ENCODE data around the gene CREBBP.
A peak's percentile ranks its signal among the peaks of the same experiment; 100 is the strongest.

CREBBP gene

DNA sequence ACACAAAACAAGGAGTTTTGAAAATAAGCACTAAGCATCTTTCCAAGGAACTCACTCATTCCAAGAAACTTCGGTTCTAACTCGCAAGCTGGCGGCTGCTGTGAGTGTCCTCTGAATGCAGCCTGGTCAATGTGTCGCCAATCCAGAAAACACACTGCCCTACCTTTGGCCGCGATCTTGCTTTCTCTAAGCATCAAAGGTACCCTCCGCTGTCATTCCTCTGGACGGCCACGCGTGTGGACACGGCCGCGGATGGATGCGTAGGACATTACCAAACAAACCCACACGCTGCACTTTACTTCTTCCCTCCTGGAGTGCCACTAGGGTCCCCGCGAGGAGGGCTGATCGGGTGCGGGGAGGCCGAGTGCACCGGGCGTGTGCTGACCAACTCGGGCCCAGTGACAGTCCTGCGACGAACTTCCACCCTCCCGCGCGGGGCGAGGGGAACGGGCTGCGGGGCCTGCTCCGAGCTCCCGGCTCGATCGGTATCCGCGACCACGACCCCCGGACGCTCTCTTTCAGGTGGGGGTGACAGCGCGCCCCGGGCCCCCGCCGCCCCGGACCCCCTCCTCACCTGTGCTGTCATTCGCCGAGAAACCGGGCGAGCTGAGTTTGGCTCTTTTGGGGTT, 1.1 kb downstream of the CREBBP start:
- DNase-seq: no peak

DNA sequence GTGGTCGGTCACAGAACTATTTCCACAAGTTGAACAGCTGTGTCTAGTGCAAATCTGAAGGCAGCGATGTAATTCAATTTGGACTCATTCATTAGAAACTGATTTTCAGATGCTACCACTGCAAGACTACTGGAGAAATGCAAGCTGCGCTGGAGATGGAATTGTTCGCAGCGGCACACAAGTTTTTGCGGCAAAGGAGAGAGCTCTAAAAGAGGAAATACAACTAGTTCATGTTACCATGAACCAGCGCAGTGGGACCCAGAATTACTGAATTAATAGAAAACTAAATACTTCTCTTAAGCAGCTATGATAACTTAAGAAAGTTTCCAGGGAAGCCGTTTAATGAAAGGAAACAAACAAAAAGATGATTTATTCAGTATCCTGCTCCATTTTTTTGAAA, 1.9 kb downstream of the CREBBP start:
- DNase-seq: no peak

DNA sequence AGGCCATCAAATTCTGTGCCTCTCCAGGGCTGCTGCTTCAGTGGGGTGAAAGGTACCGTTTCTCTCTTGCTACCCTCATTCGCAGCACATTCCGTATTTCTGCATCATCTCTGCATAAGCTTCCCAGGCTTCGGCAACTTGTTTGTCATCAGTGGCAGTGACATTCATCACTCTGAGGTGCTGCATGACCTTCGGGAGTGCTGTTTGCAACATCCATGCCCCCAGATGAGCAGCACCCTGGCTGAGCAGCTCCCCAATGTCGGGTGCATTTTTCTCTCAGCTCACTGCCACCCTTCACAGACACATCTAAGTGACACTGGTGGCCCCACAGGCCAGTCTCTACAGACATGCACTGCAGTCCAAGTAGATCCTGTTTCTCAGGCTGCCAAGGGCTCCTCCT, 3.8 kb downstream of the CREBBP start:
- no peak for DNase-seq

DNA sequence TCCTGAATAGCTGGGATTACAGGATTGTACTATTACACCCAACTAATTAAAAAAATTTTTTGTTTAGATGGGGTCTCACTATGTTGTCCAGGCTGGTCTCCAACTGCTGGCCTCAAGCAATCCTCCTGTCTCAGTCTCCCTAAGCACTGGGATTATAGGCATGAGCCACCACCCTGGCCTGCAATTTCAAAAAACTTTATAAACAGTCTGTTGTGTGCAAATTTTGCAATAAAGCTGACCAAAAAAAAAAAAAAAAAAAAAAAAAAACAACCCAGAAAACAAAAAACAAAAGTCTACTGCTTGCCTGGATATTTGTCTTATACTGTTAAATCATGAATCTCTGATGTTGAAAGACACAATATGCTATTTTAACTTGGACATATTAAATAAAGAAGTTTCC, 4.4 kb downstream of the CREBBP start:
- DNase-seq: no peak

DNA sequence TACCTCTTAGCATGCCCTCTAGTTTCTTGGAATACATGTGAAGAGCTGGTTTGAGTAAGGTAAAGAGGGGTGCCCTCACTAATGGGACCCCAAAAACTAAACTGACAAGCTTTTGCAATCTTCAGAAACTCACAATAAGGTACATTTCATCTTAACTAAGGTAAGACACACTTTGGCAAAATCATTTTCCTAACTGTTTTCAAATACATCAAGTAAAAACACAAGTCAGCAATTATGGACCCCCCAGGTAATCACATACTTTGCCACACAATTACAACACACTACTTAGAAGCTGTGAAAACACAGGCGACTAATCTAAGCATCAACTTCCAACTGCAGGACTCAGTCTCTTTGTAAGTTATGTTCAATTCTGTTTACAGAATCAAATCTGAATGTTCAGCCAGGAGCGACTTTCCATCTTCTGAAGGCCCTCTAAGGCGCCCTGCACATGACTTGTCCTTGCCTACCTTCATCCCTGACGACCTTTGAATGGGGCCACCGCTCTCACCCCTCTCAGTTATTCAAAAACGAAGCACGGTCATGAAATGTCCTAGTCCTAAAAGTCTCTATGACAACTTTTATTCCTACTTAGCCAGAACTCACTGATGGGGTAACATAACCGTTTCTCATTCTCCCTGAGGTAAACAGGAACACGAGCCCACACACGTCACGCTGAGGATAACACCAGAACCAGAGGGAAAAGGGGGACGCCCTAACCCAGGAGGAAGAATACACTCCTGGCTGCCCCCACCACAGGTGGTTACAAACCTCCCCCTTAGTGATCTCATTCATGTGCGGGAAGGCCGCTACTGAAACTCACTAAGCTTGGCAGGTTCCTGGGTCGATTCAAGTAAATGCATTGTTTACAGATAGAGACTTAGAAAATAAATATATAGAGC, 5.5 kb downstream of the CREBBP start:
- DNase-seq: no peak

DNA sequence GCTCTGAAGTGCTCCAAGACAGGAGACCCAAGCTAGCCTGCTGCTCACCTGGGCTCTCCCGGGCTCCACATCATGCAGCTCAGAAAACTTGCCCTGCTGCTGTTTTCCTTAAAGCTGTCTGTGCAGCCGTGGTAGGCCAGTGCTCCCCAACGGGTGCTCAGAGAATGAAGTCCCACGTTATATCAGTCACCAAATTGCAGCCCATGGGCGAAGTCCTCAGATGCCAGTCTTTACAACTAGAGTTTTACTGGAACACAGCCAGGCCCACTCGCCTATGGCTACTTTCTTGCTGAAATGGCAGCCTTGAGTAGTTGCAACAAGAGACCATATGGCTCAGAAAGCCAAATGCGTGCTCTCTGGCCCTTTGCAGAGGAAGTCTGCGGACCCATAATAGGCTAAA, 6.3 kb downstream of the CREBBP start:
- no peak for DNase-seq

DNA sequence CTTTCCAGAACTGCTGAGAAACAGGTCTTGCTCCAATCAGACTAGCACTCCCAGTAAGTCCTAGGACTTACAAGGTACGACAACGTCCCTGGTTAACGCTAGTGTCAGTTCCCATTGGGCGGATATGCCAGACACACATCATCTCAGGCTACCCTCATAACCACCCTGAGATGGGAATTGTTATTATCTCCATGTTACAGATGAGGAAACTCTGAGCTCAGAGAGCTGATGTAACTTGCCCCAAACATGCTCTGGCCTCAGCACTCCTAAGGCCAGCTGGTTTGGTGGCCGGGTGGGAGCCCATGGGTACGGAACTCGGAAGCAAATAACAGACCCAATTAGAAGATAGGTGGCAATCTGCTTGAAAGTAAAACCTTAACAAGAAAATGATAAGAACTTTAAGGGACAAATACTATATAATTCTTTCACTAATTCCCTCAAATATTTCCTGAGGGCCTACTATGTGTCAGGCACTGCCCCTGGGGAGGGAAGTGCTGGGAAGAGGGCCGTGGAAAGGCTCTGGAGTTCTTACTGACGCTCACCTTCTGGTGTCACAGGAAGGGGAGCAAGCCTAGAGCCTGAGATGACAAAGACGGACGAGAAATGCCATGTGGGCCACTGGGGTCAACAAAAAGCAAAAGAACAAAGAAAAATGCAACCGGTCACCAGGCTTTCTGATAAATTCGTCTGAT, 6.9 kb downstream of the CREBBP start:
- no peak for DNase-seq

DNA sequence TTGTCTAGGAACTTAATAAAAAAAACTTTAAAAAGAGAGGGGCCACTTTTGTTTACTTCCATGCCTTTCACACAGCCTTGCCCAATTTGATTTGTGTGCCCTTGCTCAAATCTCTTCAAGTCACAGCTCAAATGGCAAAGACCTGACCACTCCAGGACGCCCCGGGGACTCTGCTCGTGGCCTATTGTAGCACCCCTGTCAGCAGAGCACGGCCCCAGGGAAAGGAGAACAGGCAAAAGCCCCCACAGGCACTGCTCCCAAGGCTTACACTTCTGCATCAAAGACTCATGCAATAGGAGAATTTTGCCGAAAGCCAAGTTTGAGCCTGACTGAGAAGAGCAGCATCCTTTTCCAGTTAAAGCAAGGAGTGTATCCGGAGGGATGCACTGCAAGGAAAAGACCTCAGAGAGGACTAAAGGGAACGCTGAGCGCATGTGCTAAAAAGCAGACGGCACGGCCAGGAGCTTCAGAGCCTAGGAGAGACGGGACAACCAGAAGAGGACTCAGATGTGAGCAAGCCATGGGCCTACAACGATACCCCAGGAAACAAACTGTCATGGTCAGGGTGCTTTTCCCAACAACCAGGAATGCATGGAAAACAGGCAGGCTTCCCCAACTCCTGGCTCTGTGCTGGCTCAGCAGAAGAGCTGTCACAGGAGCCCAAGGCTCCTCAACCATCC, 8.2 kb downstream of the CREBBP start:
- DNase-seq: no peak

DNA sequence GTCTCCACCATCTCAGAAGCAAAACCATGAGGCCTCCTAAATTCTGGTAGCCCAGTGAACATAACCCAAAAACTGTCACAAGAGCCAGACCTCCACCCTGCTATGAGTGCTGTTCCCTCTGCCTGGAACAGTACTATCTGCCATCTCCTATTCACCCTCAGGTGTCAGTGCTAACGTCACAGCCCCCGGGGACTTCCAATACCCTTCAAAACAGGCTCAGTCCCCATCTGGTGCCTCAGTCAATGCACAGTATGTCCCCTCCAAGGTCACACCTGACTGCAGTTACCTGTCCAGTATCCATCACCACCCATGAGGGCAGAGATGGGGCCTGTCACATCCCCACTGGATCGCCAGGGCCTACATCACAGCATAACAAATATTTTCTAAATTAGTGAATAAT, 11.5 kb downstream of the CREBBP start:
- no peak for DNase-seq

DNA sequence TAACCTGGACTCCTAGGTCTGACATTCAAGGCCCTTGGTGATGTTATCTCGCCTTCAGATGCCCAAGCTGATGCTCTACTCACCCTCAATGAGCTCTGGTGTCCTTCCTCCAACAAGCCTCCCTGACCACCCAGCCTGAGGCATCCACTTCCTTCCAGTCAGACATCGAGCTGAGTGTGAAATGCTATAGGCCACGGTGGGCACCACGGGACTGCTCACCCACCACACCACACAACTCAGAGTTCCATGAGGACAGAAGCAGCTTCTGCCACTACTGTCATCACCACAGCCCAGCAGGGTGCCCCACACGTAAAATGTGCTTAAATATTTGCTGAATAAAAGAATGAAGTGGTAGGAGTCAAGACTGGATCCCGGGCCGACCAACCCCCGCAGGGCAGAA, 12.0 kb downstream of the CREBBP start:
- no peak for DNase-seq

DNA sequence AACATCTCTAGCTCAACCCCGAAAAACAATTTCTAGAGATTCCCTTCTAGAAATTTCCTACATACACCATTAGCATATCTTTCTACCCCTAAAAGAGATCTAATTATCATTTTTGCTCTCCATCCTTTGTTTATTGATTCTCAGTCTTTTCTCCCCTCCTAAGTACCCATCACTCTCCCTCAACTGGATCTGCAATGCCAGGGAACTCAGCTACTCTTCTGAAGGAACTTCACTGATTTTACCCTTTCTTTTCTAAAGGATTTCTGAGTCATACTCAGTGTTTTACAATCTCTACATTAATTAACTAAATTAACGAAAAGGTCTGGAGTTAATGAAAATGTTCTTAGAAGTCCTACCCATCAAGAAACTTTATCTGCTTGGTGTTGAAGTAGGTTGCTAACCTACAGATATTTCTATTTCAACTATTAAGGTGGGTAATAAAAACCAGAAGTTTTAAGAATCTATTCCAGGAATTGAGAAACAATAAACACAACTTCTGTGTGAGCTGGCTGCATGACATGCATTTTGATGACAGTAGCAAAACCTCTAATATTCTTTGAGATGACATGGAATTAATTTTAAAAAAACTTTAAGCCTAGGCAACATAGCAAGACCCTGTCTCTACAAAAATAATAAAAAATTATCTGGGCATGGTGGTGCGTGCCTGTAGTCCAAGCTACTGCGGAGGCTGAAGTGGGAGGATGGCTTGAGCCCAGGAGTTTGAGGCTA, 13.6 kb downstream of the CREBBP start:
- no peak for DNase-seq

DNA sequence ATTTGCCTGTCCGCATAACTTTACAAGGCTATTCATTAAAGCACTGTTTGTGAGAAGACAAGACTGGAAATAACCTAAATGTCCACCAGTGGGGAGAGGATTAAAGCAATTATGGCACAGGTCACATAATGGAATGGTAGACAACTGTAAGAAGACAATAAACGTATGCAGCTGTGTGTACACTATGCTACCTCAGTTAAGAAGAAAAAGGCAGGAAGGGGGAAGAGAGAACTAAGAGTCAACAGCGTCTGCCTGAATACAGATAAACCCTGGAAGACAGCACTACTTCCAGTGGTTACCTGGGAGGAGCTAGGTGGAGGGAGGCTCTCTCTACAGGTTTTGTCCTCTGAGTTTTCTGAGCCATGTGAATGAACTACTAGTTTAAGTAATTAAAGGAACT, 15.3 kb downstream of the CREBBP start:
- DNase-seq: no peak

DNA sequence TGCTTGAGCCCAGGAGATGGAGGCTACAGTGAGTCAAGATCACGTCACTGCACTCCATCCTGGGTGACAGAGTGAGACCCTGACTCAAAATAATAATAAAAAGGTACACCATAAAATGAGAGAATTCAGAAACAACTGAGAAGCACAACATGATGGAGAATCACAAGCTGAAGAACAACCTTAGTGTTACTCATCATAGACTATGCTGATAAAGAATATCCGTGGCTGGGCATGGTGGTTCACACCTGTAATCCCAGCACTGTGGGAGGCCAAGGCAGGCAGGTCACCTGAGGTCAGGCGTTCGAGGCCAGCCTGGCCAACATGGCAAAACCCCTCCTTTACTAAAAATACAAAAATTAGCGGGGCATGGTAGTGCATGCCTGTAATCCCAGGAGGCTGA, 16.0 kb downstream of the CREBBP start:
- no peak for DNase-seq

DNA sequence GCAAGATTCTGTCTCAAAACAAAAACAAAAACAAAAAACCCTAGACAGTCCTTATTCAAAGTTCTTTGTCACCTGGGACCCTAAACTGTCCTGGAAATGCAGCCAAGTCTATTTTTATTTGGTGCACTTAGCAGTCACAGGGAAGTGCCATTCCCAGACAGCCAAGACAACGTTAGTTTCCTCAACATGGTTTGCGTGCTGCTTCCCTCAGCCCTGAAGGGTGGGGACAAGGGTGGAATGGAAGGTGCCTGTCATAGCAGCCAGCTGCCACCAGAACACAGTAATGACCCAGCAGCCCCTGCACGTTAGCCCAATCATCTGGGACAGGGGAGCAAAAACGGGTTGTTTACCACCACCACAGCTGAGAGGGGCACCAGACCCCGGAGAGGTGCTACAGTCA, 16.9 kb downstream of the CREBBP start:
- no peak for DNase-seq

DNA sequence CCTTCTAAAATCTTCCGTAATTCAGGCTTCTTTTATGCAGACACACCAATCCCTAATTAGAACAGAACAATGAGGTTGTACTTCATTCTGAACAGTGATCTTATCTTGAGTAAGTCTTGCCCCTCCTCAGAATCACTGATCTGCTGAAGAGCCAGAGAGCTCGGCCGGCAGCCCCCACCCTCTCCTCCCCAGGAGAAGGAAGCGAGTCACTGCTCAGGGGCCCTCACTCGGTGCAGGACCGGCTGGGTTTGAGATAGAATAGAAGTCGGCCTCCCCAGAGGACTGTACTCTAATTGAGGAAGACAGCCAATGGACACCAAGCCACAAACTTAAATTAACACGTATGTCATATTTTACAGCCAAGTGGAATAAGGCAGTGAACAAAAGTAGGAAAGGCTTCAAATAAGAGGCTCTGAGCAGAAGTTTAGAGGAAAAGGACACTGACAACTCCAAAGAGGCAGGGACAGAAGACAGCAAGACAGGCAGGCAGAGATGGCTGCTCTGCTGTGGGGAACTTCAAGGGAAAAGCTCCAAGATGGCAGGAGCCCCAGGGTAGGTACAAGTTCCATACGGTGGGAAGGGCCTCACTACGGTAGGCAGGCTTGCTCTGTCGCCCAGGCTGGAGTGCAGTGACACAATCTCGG, 18.6 kb downstream of the CREBBP start:
- peak; percentile 9 for DNase-seq

DNA sequence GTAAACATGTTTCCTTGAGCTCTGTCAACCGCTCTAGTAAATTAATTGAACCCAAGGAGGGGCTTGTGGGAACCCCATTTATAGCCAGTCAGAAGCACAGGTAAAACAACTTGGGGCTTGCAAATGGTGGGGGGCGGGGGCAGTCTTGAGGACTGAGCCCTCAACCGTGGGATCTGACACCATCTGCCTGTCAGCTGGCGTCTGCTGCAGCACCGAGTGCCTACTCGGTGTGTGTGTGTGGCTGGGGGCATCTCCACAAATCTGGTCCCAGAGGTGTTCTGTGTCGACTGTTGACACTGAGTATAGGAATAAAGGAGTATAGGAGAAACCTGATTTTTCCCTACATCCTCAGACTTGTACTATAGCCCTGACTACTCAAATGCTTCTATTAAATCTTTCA, 20.6 kb downstream of the CREBBP start:
- DNase-seq: no peak

DNA sequence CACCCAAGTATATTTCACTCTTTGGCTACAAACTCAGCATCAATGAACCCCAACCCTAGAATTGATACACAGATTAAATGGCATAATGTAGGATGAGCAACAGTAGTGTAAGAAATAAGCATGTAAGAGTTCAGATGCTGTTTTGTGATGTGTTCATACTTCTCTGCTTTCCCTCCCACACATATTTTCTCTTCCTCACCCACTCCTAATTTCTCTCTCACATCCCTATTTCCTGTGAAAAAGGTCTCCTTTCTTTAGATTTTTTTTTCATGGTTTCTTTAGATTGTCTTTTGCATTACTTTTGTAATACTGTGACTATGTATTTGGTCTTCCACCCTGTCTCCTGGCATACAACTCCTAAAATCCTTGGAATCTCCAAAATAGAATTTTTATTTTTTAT, 21.7 kb downstream of the CREBBP start:
- no peak for DNase-seq

DNA sequence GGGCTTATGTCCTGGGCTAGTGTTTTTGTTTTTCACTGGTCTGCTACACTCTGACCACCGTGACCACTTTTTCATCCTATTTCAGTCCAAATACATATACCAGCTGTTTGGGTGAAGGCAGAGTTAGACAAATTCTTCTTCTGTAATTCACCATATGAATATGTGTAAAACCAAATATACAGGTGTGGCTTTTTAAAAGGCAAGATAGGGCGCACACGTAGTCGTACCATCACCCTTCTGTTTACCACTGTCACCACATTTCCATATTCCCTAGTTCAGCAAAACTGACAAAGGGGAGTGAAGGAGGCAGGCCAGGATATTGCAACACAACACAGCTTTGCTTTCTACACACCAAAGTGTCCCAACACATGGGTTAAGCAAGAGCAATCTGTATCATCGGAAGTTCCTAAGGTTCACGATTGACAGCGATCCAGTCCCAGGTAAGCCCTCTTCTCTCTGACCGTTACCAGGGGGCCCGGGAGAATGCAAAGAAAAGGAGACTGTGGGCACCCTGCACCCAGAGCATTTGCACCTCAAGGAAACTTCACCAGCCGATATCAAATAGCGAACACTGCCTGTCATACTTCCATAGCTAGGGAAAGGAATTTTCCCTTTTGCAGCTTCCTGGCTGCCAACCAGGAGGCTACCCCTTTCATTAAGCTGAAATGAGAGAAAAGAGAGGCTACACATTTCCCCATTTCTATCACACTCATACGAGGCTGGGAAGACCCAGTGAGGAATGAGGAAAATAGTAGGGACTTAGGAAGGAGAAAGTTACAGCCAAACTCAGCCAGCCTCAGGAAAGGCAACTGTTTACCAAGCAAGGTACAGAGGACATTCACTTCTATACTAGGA, 23.1 kb downstream of the CREBBP start:
- DNase-seq: no peak

DNA sequence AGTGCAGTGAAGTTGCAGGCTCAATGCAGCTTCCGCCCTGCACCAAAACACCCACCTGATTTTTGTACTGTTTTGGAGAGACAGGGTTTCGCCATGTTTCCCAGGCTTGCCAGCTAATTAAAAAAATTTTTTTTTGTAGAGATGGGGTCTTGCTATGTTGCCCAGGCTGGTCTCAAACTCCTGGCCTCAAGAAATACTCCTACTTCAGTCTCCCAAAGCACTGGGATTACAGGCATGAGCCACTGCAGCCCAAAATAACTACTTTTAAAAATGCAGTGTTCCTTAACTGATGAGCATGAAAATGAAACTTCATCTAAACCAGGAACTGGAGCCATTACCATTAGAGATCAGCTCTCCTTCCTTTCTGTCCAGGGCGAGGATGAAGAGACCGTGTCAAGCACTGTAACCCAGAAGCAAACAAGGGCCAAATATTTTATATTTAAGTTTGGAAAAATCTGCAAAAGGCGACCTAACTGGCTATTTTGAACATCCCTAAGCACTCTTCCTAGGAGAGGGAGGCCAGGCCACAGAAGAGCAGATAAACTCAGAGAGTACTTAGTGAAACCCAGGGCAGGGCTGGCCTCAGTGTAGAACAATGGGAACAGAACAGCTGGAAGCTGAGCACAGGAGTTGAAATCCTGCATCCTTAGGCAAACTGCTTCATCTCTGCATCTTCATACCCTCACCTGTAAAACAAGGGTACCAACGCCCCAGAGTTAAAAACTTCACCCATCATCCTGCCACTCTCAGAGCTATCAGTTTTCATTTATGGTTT, 24.0 kb downstream of the CREBBP start:
- no peak for DNase-seq

DNA sequence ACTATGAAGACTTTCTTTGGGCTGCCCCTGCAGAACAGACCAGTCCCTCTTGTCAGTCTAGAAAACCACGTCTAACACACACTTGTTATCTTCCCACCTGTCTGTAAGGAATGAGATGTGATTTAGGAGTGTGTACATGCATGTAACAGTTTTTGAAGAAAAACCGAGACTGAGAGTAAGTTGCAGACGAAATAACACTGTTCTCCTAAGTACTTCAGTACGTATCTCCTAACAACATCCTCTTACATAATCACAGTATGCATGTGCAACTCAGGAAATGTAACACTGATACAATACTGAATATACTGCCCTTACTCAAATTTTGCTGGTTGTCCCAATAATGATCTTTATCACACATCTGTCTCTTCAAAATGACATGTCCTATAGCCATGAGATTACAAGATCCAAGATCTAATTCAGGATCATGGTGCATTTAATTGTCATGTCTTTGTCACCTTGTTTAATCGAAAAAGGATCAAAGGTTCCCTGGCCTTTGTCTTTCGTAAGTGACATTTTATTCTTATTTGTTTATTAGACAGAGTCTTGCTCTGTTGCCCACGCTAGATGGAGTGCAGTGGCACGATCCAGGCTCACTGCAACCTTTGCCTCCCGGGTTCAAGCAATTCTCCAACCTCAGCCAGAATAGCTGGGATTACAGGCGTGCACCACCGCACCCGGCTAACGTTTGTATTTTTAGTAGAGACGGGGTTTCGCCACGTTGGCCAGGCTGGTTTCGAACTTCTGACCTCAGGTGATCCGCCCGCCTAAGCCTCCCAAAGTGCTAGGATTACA, 25.6 kb downstream of the CREBBP start:
- DNase-seq: no peak
